Measurements from ENCODE around the gene BAHCC1. TPM values are rescaled to one million over a fixed set of nuclear protein-coding genes. Genes with fewer than 3 reads are reported as not detected.
A peak's percentile ranks its signal among the peaks of the same experiment; 100 is the strongest.

Gene BAHCC1
- total and polyA plus RNA-seq, 10 of the 15 experiments (the other 5 are each of a cell fraction or from before 2014, with no cell fraction given) = 0.03 to 0.14 (median 0.11) TPM; not detected in 6

DNA sequence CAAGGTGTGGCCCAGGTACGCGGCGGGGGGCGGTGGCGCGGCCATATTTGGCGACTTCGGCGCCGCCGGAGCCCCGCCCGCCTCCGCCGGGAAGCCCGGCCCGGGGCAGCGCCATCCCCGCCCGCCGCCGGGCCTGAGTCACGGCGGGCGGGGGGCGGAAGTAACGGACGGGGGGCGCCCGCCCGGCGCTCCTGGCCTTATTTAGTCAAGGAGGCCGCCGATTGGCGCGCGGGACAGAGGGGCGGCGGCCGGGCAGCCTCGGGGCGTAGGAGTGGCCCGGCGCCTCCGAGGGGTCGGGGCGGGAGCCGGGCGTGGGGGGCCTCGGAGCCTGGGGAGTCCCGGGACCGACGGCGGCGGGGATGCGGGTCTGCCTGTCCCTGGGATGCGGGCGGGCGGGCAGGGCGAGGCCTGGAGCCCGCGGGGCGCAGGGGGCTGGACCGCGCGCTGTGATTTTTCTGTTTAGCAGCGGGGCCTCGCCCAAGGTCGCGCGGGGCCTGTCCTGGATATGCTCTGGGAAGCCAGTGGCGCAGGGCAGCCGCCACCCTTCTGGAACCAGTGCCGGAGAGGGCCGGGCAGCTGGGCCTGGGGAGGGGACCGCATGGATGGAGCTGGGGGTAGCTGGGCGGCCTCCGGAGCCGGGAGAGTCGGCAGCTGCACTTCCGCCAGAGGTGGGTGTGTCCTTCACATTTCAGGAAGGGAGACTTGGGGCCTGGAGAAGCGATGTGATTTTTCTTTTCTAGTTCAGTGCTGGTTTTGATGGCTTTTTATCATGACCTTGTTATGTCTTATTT is 119.7 kb downstream of the BAHCC1 start (continued):
- TF ChIP-seq POLR2AphosphoS5 (IDR thresholded peaks at IDR 0.05; ENCODE audit: low read length) (peak; percentile 87), JUNB (IDR thresholded peaks at IDR 0.05) (no peak), IKZF1 (conservative IDR thresholded peaks at IDR 0.05) (peak; percentile 64; the same call in 1 of the 2 replicates), ZSCAN29 (IDR thresholded peaks at IDR 0.05) (no peak), PRDM15 (CRISPR knock-in tag; IDR thresholded peaks at IDR 0.05) (no peak), E4F1 (IDR thresholded peaks at IDR 0.05; ENCODE audit: borderline replicate concordance, partially characterized antibody) (no peak), DPF2 (IDR thresholded peaks at IDR 0.05) (0 out of 2 replicates have a peak, but pooled peaks have one; percentile 62), MYC (IDR thresholded peaks at IDR 0.05; ENCODE audit: insufficient read depth, insufficient read length, insufficient replicate concordance, low read length, severe bottlenecking) (no peak), PAX8 (IDR thresholded peaks at IDR 0.05) (no peak)
- TF ChIP-seq, protein P1, sequence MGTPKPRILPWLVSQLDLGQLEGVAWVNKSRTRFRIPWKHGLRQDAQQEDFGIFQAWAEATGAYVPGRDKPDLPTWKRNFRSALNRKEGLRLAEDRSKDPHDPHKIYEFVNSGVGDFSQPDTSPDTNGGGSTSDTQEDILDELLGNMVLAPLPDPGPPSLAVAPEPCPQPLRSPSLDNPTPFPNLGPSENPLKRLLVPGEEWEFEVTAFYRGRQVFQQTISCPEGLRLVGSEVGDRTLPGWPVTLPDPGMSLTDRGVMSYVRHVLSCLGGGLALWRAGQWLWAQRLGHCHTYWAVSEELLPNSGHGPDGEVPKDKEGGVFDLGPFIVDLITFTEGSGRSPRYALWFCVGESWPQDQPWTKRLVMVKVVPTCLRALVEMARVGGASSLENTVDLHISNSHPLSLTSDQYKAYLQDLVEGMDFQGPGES (IDR thresholded peaks at IDR 0.05) = no peak
- TF ChIP-seq, protein P2, sequence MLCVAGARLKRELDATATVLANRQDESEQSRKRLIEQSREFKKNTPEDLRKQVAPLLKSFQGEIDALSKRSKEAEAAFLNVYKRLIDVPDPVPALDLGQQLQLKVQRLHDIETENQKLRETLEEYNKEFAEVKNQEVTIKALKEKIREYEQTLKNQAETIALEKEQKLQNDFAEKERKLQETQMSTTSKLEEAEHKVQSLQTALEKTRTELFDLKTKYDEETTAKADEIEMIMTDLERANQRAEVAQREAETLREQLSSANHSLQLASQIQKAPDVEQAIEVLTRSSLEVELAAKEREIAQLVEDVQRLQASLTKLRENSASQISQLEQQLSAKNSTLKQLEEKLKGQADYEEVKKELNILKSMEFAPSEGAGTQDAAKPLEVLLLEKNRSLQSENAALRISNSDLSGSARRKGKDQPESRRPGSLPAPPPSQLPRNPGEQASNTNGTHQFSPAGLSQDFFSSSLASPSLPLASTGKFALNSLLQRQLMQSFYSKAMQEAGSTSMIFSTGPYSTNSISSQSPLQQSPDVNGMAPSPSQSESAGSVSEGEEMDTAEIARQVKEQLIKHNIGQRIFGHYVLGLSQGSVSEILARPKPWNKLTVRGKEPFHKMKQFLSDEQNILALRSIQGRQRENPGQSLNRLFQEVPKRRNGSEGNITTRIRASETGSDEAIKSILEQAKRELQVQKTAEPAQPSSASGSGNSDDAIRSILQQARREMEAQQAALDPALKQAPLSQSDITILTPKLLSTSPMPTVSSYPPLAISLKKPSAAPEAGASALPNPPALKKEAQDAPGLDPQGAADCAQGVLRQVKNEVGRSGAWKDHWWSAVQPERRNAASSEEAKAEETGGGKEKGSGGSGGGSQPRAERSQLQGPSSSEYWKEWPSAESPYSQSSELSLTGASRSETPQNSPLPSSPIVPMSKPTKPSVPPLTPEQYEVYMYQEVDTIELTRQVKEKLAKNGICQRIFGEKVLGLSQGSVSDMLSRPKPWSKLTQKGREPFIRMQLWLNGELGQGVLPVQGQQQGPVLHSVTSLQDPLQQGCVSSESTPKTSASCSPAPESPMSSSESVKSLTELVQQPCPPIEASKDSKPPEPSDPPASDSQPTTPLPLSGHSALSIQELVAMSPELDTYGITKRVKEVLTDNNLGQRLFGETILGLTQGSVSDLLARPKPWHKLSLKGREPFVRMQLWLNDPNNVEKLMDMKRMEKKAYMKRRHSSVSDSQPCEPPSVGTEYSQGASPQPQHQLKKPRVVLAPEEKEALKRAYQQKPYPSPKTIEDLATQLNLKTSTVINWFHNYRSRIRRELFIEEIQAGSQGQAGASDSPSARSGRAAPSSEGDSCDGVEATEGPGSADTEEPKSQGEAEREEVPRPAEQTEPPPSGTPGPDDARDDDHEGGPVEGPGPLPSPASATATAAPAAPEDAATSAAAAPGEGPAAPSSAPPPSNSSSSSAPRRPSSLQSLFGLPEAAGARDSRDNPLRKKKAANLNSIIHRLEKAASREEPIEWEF (IDR thresholded peaks at IDR 0.05; ENCODE audit: insufficient replicate concordance, low read depth, low read length) = no peak
- TF ChIP-seq, protein P3, sequence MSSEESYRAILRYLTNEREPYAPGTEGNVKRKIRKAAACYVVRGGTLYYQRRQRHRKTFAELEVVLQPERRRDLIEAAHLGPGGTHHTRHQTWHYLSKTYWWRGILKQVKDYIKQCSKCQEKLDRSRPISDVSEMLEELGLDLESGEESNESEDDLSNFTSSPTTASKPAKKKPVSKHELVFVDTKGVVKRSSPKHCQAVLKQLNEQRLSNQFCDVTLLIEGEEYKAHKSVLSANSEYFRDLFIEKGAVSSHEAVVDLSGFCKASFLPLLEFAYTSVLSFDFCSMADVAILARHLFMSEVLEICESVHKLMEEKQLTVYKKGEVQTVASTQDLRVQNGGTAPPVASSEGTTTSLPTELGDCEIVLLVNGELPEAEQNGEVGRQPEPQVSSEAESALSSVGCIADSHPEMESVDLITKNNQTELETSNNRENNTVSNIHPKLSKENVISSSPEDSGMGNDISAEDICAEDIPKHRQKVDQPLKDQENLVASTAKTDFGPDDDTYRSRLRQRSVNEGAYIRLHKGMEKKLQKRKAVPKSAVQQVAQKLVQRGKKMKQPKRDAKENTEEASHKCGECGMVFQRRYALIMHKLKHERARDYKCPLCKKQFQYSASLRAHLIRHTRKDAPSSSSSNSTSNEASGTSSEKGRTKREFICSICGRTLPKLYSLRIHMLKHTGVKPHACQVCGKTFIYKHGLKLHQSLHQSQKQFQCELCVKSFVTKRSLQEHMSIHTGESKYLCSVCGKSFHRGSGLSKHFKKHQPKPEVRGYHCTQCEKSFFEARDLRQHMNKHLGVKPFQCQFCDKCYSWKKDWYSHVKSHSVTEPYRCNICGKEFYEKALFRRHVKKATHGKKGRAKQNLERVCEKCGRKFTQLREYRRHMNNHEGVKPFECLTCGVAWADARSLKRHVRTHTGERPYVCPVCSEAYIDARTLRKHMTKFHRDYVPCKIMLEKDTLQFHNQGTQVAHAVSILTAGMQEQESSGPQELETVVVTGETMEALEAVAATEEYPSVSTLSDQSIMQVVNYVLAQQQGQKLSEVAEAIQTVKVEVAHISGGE (CRISPR knock-in tag; IDR thresholded peaks at IDR 0.05) = no peak
